T-cell (primary cell): ENCODE results near the gene ADAMTS9. TPM values are rescaled to one million over a fixed set of nuclear protein-coding genes. Genes with fewer than 3 reads are reported as not detected.

ENCODE experiments used
- ATAC-seq, 4 experiments: fragments of 200-7000 bp in 3 of 4; fragments of 150-1000 bp in 1 of 4; cut with Tn5 transposase; replicated peaks in 1 of 4; 1 replicate in 3 of 4; 2 replicates in 1 of 4; pipeline ENCODE4 v1.10.0; 2021; ENCODE audit warnings: moderate library complexity in 3 of 4, mild to moderate bottlenecking in 2 of 4, moderate number of reproducible peaks in 1 of 4
- CTCF ChIA-PET, 2 donors: fragments of 300-600 bp; sonication (Branson Sonifier 250); formaldehyde crosslinking; loops; one replicate each; lab custom pipeline; 2022; ENCODE audit warnings: antibody characterized with exemption in 2 of 2; lab: Charles Lee
- POLR2A ChIA-PET, 2 donors: fragments of 300-600 bp; sonication (Branson Sonifier 250); formaldehyde crosslinking; loops; one replicate each; lab custom pipeline; 2022; ENCODE audit warnings: antibody characterized with exemption in 2 of 2; lab: Charles Lee
- DNase-seq, 35 experiments: peaks; one replicate each; pipeline versions ENCODE4 v3.0.0 to v3.0.0-alpha.2; 2013 to 2023
- H3K27ac ChIP-seq: one replicate; pipeline ENCODE4 v1.5.1; 2013; ENCODE audit warnings: low read length
- H3K27me3 ChIP-seq, 2 experiments: replicated peaks in 1 of 2; 1 replicate in 1 of 2; 2 replicates in 1 of 2; pipeline versions ENCODE4 v1.6.1 to v1.7.0; 2013; ENCODE audit warnings: low read length in 1 of 2, mixed read lengths in 1 of 2; ENCODE audit not compliant: control insufficient read depth in 2 of 2, insufficient read depth in 2 of 2; ENCODE audit errors: extremely low read depth in 1 of 2
- H3K36me3 ChIP-seq, 2 donors: 1 replicate in 1 of 2; 2 replicates in 1 of 2; pipeline versions ENCODE4 v1.6.1 to v1.7.0; 2013; ENCODE audit warnings: low read length in 1 of 2; ENCODE audit not compliant: control insufficient read depth in 2 of 2, insufficient read depth in 1 of 2; ENCODE audit errors: extremely low read depth in 1 of 2
- H3K4me1 ChIP-seq, 2 experiments: 1 replicate in 1 of 2; 2 replicates in 1 of 2; pipeline versions ENCODE4 v1.6.1 to v1.7.0; 2013; ENCODE audit warnings: low read length in 2 of 2, mixed read lengths in 1 of 2; ENCODE audit not compliant: insufficient read depth in 2 of 2, control insufficient read depth in 1 of 2; ENCODE audit errors: extremely low read depth in 1 of 2
- H3K4me3 ChIP-seq, 2 donors: 1 replicate in 1 of 2; 2 replicates in 1 of 2; pipeline versions ENCODE4 v1.5.1 to v1.7.0; 2013; ENCODE audit warnings: mild to moderate bottlenecking in 2 of 2, low read length in 1 of 2, moderate library complexity in 1 of 2; ENCODE audit not compliant: control insufficient read depth in 1 of 2; ENCODE audit errors: extremely low read depth in 1 of 2
- H3K9me3 ChIP-seq: 2 replicates; pipeline ENCODE4 v1.7.0; 2013
- H3K27ac Mint-ChIP-seq, 2 donors: one replicate each; pipeline ENCODE4 v1.8.0; 2020 to 2021; ENCODE audit warnings: mild to moderate bottlenecking in 2 of 2, mixed read lengths in 2 of 2
- H3K27me3 Mint-ChIP-seq, 2 donors: one replicate each; pipeline ENCODE4 v1.8.0; 2021 to 2022; ENCODE audit warnings: mixed read lengths in 2 of 2
- H3K36me3 Mint-ChIP-seq: one replicate; pipeline ENCODE4 v1.8.0; 2021; ENCODE audit warnings: mixed read lengths
- H3K4me1 Mint-ChIP-seq, 3 donors: one replicate each; pipeline ENCODE4 v1.8.0; 2020 to 2022; ENCODE audit warnings: mixed read lengths in 3 of 3, mild to moderate bottlenecking in 1 of 3
- H3K4me3 Mint-ChIP-seq, 3 donors: one replicate each; pipeline ENCODE4 v1.8.0; 2020 to 2022; ENCODE audit warnings: mild to moderate bottlenecking in 3 of 3, mixed read lengths in 3 of 3, moderate library complexity in 3 of 3
- H3K9me3 Mint-ChIP-seq, 3 donors: one replicate each; pipeline ENCODE4 v1.8.0; 2020 to 2022; ENCODE audit warnings: mixed read lengths in 3 of 3
- WGBS: methylation state at CpG from one replicate; pipeline ENCODE4 v1.1.5; 2013; ENCODE audit warnings: missing lambda C conversion rate; ENCODE audit not compliant: insufficient coverage; 5-methylcytosine and 5-hydroxymethylcytosine counted together
- total RNA-seq, 35 experiments: library from RNA in 6 of 35; stranded (reverse) in 6 of 35; fragments of 120-200 nt in 1 of 35; gene quantifications; one replicate each; pipeline versions ENCODE4 v1.2.1 to v1.2.4 and lab custom pipeline; 2013 to 2026

The ADAMTS9 gene
- total RNA-seq, 5 donors from 2014 or later (not counting 1 experiment from before 2014, with no cell fraction given): 0.09 to 0.10 TPM; not detected in 3

DNA sequence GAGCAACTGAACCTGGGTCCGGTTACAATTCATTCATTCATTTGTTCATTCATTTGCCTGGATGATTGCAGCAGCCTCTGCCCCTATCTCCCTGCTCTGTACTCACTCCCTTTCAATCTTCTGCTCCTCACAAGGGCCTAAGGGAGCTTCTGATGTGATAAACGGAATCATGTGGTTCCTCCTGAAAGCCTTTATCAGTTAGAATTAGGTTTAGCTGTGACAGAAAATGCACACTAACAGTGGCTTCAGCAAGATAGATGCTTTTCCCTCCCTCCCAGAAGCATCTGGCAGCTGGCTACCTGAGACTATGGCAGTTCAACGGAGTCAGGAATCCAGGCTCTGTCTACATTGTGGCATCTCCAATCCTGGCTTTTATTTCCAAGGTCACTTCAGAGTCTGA, 196.0 kb downstream of the ADAMTS9 start:
- H3K4me3 ChIP-seq: no peak overlapping the region
- 66% methylated on average over 2 of the region's 3 CpGs for WGBS
- no peak for DNase-seq
- H3K27me3 ChIP-seq: peaks cover 13 to 24% of the 10 kb centered on the region in 2 experiments
- no peak for ATAC-seq
- ChIA-PET CTCF (no interaction called here), POLR2A (no interaction called here)
- no peaks in the 10 kb centered on the region for H3K36me3 Mint-ChIP-seq
- no peaks in the 10 kb centered on the region for H3K36me3 ChIP-seq
- H3K4me1 ChIP-seq: no peaks in the 10 kb centered on the region
- H3K4me1 Mint-ChIP-seq: no peaks in the 10 kb centered on the region
- no peak overlapping the region for H3K4me3 Mint-ChIP-seq
- H3K9me3 Mint-ChIP-seq: no peaks in the 10 kb centered on the region
- H3K27me3 Mint-ChIP-seq: peaks cover 50 to 53% of the 10 kb centered on the region in 2 donors
- no peaks in the 10 kb centered on the region for H3K9me3 ChIP-seq
- no peak overlapping the region for H3K27ac Mint-ChIP-seq
- no peak overlapping the region for H3K27ac ChIP-seq

DNA sequence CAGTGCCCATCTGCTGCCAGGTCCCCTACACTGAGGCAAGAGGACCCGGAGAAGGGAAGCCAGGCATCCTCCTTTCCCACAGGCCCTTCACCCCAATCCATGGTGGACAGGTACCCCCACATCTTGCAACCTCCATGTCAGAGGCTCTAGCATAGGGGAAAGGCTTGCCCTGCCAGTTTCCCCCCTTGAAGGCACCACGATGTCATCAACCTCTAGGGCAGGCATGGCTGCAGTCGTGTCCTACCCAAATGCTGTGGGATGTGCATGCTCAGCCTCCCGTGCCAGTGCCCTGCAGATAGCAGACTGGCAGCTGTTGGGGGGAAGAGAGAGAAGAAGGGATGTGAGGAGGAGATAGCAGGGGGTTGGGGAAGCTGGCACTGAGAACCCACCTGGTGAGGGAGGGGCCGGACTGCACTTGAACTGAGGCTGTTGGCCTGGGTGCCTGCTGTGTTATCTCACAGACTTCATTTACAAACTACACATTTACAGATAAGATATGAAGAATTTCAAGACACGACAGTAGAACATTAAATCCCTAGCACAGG, 197.5 kb downstream of the ADAMTS9 start:
- Mint-ChIP-seq H3K4me3 (no peak overlapping the region), H3K9me3 (no peaks in the 10 kb centered on the region), H3K36me3 (no peaks in the 10 kb centered on the region), H3K4me1 (no peaks in the 10 kb centered on the region), H3K27ac (no peak overlapping the region), H3K27me3 (peaks cover 50 to 54% of the 10 kb centered on the region in 2 donors)
- no peaks in the 10 kb centered on the region for H3K9me3 ChIP-seq
- 69% methylated on average over 3 of the region's 6 CpGs for WGBS
- ATAC-seq (no peak), DNase-seq (no peak)
- no peaks in the 10 kb centered on the region for H3K36me3 ChIP-seq
- no peak overlapping the region for H3K27ac ChIP-seq
- peaks cover 13 to 24% of the 10 kb centered on the region in 2 experiments for H3K27me3 ChIP-seq
- no peak overlapping the region for H3K4me3 ChIP-seq
- no peaks in the 10 kb centered on the region for H3K4me1 ChIP-seq
- ChIA-PET CTCF (no interaction called here), POLR2A (no interaction called here)

DNA sequence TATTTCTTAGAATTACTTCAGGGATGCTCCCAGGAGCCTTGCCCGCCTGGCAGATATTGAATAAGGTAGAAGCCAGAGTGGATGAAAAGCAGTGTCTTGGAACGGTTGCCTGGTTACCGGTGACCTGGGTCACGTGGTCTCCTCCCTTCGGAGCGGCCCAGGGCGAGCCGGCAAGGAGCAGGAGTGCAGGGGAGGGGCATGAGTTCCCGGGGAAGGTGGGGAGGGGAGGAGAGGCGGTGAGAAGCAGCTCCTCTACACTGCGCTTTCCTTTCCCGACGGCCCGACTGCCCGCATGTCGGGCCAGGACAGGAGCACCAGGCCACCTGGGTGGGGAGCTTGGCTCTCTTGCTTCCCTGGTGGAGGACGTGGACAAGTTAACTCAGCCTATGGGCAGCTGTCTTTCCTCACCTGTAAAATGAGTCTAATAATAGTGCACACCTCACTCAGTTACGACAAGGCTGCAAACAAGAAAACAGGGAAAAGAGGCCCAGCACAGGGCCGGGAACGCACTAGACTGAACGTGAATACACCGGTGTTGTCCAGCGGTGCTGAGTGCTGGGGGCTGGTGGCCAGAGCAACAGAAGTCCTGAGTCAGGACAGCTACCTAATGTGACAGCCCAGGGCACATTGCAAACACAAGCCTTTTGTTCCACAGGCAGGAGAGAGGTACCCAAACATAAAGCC, 198.3 kb downstream of the ADAMTS9 start:
- Mint-ChIP-seq H3K36me3 (no peaks in the 10 kb centered on the region), H3K4me1 (no peaks in the 10 kb centered on the region), H3K27ac (no peak overlapping the region), H3K9me3 (no peaks in the 10 kb centered on the region), H3K27me3 (peaks cover 50 to 51% of the 10 kb centered on the region in 2 donors), H3K4me3 (no peak overlapping the region)
- 28% methylated on average over 15 of the region's 23 CpGs for WGBS
- no peak overlapping the region for H3K4me3 ChIP-seq
- H3K9me3 ChIP-seq: no peaks in the 10 kb centered on the region
- ATAC-seq: no peak
- H3K27me3 ChIP-seq: peaks cover 13 to 24% of the 10 kb centered on the region in 2 experiments
- H3K27ac ChIP-seq: no peak overlapping the region
- no peaks in the 10 kb centered on the region for H3K4me1 ChIP-seq
- CTCF ChIA-PET: no interaction called here
- no peak for DNase-seq
- H3K36me3 ChIP-seq: no peaks in the 10 kb centered on the region
- POLR2A ChIA-PET: no interaction called here

DNA sequence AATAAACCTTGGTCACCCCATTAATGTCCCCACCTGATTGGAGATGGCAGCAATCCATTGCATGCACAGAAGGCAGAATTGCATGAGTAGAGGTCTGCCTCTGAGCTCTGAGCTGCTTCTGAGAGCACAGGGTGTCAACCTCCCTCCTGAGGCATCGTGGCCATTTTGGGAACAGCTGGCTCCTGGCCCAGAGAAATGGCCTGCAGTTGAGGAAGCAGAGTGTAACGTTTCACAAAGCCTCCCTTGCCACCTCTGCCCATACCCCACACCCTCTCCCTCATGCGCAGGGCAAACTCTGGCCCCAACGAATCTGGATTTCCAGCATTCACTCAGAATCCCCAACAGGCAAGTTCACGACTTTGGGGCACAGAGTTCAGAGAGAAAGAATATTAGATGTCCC, 198.9 kb downstream of the ADAMTS9 start:
- Histone ChIP-seq H3K9me3 (no peaks in the 10 kb centered on the region), H3K4me1 (no peaks in the 10 kb centered on the region), H3K36me3 (no peaks in the 10 kb centered on the region), H3K27me3 (peaks cover 13 to 24% of the 10 kb centered on the region in 2 experiments), H3K4me3 (no peak overlapping the region), H3K27ac (no peak overlapping the region)
- no peak overlapping the region for H3K4me3 Mint-ChIP-seq
- ChIA-PET CTCF (no interaction called here), POLR2A (no interaction called here)
- H3K27ac Mint-ChIP-seq: no peak overlapping the region
- no peaks in the 10 kb centered on the region for H3K9me3 Mint-ChIP-seq
- H3K27me3 Mint-ChIP-seq: peaks cover 45 to 46% of the 10 kb centered on the region in 2 donors
- peaks cover 0 to 4% (median 3%) of the 10 kb centered on the region in 3 donors for H3K4me1 Mint-ChIP-seq
- DNase-seq: no peak
- no peak for ATAC-seq
- no peaks in the 10 kb centered on the region for H3K36me3 Mint-ChIP-seq
- 67% methylated on average over 1 of the region's 5 CpGs for WGBS

DNA sequence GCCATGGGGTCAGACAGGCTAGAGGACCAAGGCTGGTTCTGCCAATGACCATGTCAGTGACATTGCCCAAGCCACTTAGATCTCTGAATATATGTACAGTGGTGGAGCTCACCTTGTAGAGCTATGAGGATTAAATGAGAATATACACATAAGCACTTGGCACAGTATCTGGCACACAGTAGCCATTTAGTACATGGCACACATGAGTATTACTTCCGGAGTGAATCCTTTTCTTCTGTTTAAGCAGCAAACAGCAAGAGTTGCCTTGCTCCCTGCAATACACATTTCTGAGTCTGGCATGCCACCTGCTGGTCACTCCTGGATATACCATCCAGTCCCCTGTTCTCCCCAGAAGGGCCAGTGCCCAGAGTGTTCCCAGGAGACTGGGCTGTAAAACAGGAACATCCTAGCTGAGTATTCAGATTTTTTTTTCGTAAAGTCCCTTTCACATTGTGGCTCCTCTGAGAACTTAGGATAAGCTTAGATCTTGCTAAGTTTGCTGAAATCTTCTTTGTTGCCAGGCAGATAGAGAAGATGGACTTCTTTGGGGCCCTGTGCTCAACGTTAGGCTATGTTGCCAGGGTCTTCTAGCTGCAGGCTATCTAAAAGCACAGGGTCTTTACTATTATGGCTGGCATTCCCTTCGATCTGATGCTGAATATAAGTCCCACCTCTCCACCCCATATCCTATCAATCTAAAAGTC, 203.4 kb downstream of the ADAMTS9 start:
- ATAC-seq (peak; percentile 61 to 72 (median 68)), DNase-seq (peak; percentile 9 to 66 (median 40))
- Histone ChIP-seq H3K9me3 (no peaks in the 10 kb centered on the region), H3K36me3 (no peaks in the 10 kb centered on the region), H3K4me3 (no peak overlapping the region), H3K27ac (no peak overlapping the region), H3K27me3 (peaks cover 3 to 7% of the 10 kb centered on the region in 2 experiments), H3K4me1 (no peaks in the 10 kb centered on the region)
- Mint-ChIP-seq H3K9me3 (no peaks in the 10 kb centered on the region), H3K4me1 (peaks cover 0 to 4% (median 3%) of the 10 kb centered on the region in 3 donors), H3K27ac (no peak overlapping the region), H3K36me3 (no peaks in the 10 kb centered on the region), H3K27me3 (peaks cover 12 to 13% of the 10 kb centered on the region in 2 donors), H3K4me3 (no peak overlapping the region)
- ChIA-PET CTCF (interaction anchor here (0.6 to 2.7 kb wide), 7 partner anchors 22 to 1866 kb away, joined by 3 to 13 read pairs (median 4); no protein-coding TSS in a partner anchor), POLR2A (no interaction called here)
- WGBS: 24% methylated on average over 3 of the region's 4 CpGs

DNA sequence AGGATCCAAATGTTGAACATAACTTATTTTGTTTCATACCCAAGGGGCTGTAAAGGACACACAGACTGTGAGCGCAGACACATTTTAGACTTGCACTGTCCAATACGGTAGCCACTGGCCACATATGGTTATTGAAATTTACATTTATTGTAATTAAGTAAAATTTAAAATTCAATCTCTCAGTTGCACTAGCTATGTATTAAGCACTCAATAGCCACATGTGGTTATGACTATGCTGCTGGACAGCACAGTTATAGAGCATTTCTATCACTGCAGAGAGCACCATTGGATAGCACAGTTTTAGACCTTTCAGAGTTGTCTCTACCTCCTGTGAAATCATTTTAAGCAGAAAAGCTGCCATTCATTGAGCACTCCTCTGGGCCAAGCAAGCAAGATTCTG, 204.3 kb downstream of the ADAMTS9 start:
- POLR2A ChIA-PET: no interaction called here
- WGBS: no CpG with 5 or more reads among the region's 2 CpGs

More for the DNA sequence above, 204.3 kb downstream of the ADAMTS9 start:
- Mint-ChIP-seq H3K36me3 (no peaks in the 10 kb centered on the region), H3K4me3 (no peak overlapping the region), H3K4me1 (peaks cover 0 to 4% (median 3%) of the 10 kb centered on the region in 3 donors), H3K27me3 (peaks cover 7 to 11% of the 10 kb centered on the region in 2 donors), H3K27ac (no peak overlapping the region), H3K9me3 (no peaks in the 10 kb centered on the region)
- Histone ChIP-seq H3K4me3 (no peak overlapping the region), H3K27me3 (no peaks in the 10 kb centered on the region), H3K9me3 (no peaks in the 10 kb centered on the region), H3K27ac (no peak overlapping the region), H3K36me3 (no peaks in the 10 kb centered on the region), H3K4me1 (no peaks in the 10 kb centered on the region)
- DNase-seq (no peak), ATAC-seq (no peak)
- CTCF ChIA-PET: interaction anchor here (0.6 to 2.7 kb wide), 5 partner anchors 230 to 875 kb away, joined by 4 to 13 read pairs (median 5); no protein-coding TSS in a partner anchor
